GM18505 (cell line): ENCODE data around the gene SPINK2.

Experiments
- ATAC-seq: cut with Tn5 transposase; IDR thresholded peaks from one replicate; pipeline ENCODE4 v1.9.1; 2021; ENCODE audit not compliant: unreplicated experiment
- POLR2A ChIP-seq: IDR thresholded peaks from 4 replicates; pipeline ENCODE4 v1.6.1; 2011; ENCODE audit warnings: borderline replicate concordance; ENCODE audit not compliant: insufficient read depth, insufficient read length; ENCODE audit errors: extremely low read depth

SPINK2 gene

GRCh38 chr4:56828784-56829535 lies 7.5 kb upstream of the SPINK2 start:
- no peak for TF ChIP-seq POLR2A
- ATAC-seq: peak; percentile 66

GRCh38 chr4:56823933-56824600 lies 2.6 kb upstream of the SPINK2 start:
- no peak for TF ChIP-seq POLR2A
- ATAC-seq: no peak

GRCh38 chr4:56818797-56819196 lies 2.7 kb downstream of the SPINK2 start:
- ATAC-seq: no peak
- TF ChIP-seq POLR2A: no peak

- TF ChIP-seq POLR2A: no peak
- peak; percentile 82 for ATAC-seq
Measured at GRCh38 chr4:56817840-56818491, 3.5 kb downstream of the SPINK2 start.

GRCh38 chr4:56806666-56807065 lies 14.8 kb downstream of the SPINK2 start:
- no peak for ATAC-seq
- TF ChIP-seq POLR2A: no peak

GRCh38 chr4:56804551-56804950 lies 16.9 kb downstream of the SPINK2 start:
- no peak for ATAC-seq
- TF ChIP-seq POLR2A: no peak

GRCh38 chr4:56803471-56803870 lies 18.0 kb downstream of the SPINK2 start:
- ATAC-seq: no peak
- no peak for TF ChIP-seq POLR2A

GRCh38 chr4:56799824-56800756 lies 21.4 kb downstream of the SPINK2 start:
- ATAC-seq: peak; percentile 91
- no peak for TF ChIP-seq POLR2A

GRCh38 chr4:56799161-56799759 lies 22.2 kb downstream of the SPINK2 start:
- ATAC-seq: no peak
- no peak for TF ChIP-seq POLR2A

- ATAC-seq: no peak
- TF ChIP-seq POLR2A: no peak
Measured at GRCh38 chr4:56796211-56796610, 25.3 kb downstream of the SPINK2 start.

- TF ChIP-seq POLR2A: no peak
- no peak for ATAC-seq
Measured at GRCh38 chr4:56791316-56791715, 30.2 kb downstream of the SPINK2 start.

- no peak for TF ChIP-seq POLR2A
- no peak for ATAC-seq
Measured at GRCh38 chr4:56790691-56791091, 30.8 kb downstream of the SPINK2 start.
